ENCODE measurements around the gene ATOH8. TPM values are rescaled to one million over a fixed set of nuclear protein-coding genes. Genes with fewer than 3 reads are reported as not detected.

Gene ATOH8
- polyA plus RNA-seq, 1 experiment, result 2.8 TPM

- Histone ChIP-seq H3K27me3 (ENCODE audit: control insufficient read depth, insufficient read depth, low read length) (no peaks in the 10 kb centered on the region), H3K9me3 (ENCODE audit: control insufficient read depth, insufficient read depth, low read length) (no peaks in the 10 kb centered on the region), H3K4me3 (ENCODE audit: low read depth, low read length) (no peak overlapping the region), H3K27ac (ENCODE audit: low read depth, low read length) (no peak overlapping the region)
- no peak for TF ChIP-seq CTCF (IDR thresholded peaks at IDR 0.05; ENCODE audit: low read depth, low read length)
- DNase-seq (ENCODE audit: low read depth, low spot score), result no peak
- POLR2A ChIA-PET, result interaction anchor here (1.8 kb wide), 1 partner anchor 10 kb away, joined by 19 read pairs; no protein-coding TSS in a partner anchor
- CTCF ChIA-PET, result interaction anchor here (1.0 to 2.2 kb wide), 6 partner anchors 10 to 66 kb away, joined by 3 to 8 read pairs (median 5); no protein-coding TSS in a partner anchor
Observed at GRCh38 chr2:85761512-85761944, 7.7 kb downstream of the ATOH8 start.

GRCh38 chr2:85761946-85762345 is 8.2 kb downstream of the ATOH8 start:
- ChIA-PET POLR2A (no interaction called here), CTCF (interaction anchor here (1.0 to 2.2 kb wide), 5 partner anchors 11 to 54 kb away, joined by 3 to 8 read pairs (median 5); no protein-coding TSS in a partner anchor)
- TF ChIP-seq CTCF (IDR thresholded peaks at IDR 0.05; ENCODE audit: low read depth, low read length), result no peak
- no peaks in the 10 kb centered on the region for H3K27me3 ChIP-seq (ENCODE audit: control insufficient read depth, insufficient read depth, low read length)
- H3K27ac ChIP-seq (ENCODE audit: low read depth, low read length), result no peak overlapping the region
- H3K9me3 ChIP-seq (ENCODE audit: control insufficient read depth, insufficient read depth, low read length), result no peaks in the 10 kb centered on the region
- H3K4me3 ChIP-seq (ENCODE audit: low read depth, low read length), result no peak overlapping the region
- DNase-seq (ENCODE audit: low read depth, low spot score), result no peak

DNA sequence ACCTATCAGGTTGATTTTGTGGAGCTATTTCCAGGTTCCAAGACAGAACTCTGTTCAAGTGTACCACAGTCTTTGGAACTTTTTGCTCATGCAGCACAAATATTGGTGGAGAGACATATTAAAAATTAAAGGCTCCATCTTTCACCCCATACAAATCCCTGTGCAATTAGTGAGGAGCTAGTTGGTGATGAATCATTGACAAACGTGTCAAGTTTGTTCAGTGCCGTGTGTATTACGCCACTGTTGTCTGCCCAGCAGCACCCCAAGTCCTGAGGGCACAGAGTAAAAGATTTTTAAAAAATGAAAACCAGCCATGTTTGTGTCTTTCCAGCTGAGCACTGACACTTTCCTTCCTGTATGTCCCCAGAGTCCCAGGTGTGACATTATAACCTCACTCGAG is 9.3 kb downstream of the ATOH8 start:
- ChIA-PET POLR2A (interaction anchor here (0.7 to 1.0 kb wide), 2 partner anchors 9 to 21 kb away, joined by 3 to 5 read pairs; no protein-coding TSS in a partner anchor), CTCF (interaction anchor here (0.6 to 1.9 kb wide), 5 partner anchors 13 to 317 kb away, joined by 3 to 6 read pairs (median 4); no protein-coding TSS in a partner anchor)
- no peak overlapping the region for H3K27ac ChIP-seq (ENCODE audit: low read depth, low read length)
- no peaks in the 10 kb centered on the region for H3K27me3 ChIP-seq (ENCODE audit: control insufficient read depth, insufficient read depth, low read length)
- H3K9me3 ChIP-seq (ENCODE audit: control insufficient read depth, insufficient read depth, low read length), result no peaks in the 10 kb centered on the region
- TF ChIP-seq CTCF (IDR thresholded peaks at IDR 0.05; ENCODE audit: low read depth, low read length), result no peak
- DNase-seq (ENCODE audit: low read depth, low spot score), result no peak
- no peak overlapping the region for H3K4me3 ChIP-seq (ENCODE audit: low read depth, low read length)

- Histone ChIP-seq H3K27me3 (ENCODE audit: control insufficient read depth, insufficient read depth, low read length) (no peaks in the 10 kb centered on the region), H3K9me3 (ENCODE audit: control insufficient read depth, insufficient read depth, low read length) (no peaks in the 10 kb centered on the region), H3K27ac (ENCODE audit: low read depth, low read length) (no peak overlapping the region), H3K4me3 (ENCODE audit: low read depth, low read length) (no peak overlapping the region)
- no peak for TF ChIP-seq CTCF (IDR thresholded peaks at IDR 0.05; ENCODE audit: low read depth, low read length)
- ChIA-PET POLR2A (interaction anchor here (0.7 to 1.0 kb wide), 2 partner anchors 8 to 21 kb away, joined by 3 to 5 read pairs; no protein-coding TSS in a partner anchor), CTCF (interaction anchor here (0.7 to 1.9 kb wide), 3 partner anchors 14 to 316 kb away, joined by 4 to 6 read pairs (median 4); no protein-coding TSS in a partner anchor)
- no peak for DNase-seq (ENCODE audit: low read depth, low spot score)
Observed at GRCh38 chr2:85763831-85764230, 10.0 kb downstream of the ATOH8 start.

GRCh38 chr2:85765081-85765731 is 11.4 kb downstream of the ATOH8 start:
- Histone ChIP-seq H3K4me3 (ENCODE audit: low read depth, low read length) (no peak overlapping the region), H3K27ac (ENCODE audit: low read depth, low read length) (no peak overlapping the region), H3K27me3 (ENCODE audit: control insufficient read depth, insufficient read depth, low read length) (no peaks in the 10 kb centered on the region), H3K9me3 (ENCODE audit: control insufficient read depth, insufficient read depth, low read length) (no peaks in the 10 kb centered on the region)
- POLR2A ChIA-PET, result interaction anchor here (0.8 kb wide), 1 partner anchor 24 kb away, joined by 3 read pairs; no protein-coding TSS in a partner anchor
- no peak for DNase-seq (ENCODE audit: low read depth, low spot score)
- no peak for TF ChIP-seq CTCF (IDR thresholded peaks at IDR 0.05; ENCODE audit: low read depth, low read length)
- CTCF ChIA-PET, result no interaction called here
